ENCODE data around the gene PPP1R1C. TPM values are rescaled to one million over a fixed set of nuclear protein-coding genes. Genes with fewer than 3 reads are reported as not detected.

PPP1R1C gene
- total RNA-seq, 1 experiment from 2014 or later = 3.4 TPM

DNA sequence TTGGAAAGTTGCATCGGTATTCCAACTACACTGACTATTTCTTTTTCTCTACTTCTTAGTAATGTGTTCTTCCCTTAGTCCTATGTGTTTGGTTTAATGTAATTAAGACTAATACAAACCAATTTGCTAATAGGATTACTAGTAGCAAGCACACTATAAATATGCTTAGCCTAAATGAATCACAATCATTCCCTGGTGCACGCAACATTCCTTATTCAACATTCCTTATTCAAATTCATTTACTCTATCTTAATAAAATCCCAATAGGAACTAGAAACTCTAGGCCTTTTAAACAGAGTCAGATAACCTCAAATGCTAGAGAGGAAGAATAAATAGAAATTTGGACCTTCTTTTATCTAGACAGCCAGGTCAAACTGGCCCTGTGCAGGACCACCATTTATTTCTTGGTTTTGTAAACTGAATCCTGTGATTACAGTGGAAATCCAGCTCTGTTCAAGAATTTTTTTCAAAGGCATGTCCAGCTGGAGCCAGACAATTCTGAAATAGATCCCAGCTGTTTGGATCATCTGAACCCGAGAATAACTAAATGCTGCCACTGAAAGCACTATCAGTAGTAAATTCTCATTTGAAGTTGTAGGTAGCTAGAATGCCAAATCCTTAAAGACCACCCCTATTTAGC is 103.1 kb downstream of the PPP1R1C start (continued):
- TF ChIP-seq ESRRA (CRISPR knock-in tag; IDR thresholded peaks at IDR 0.05; ENCODE audit: borderline replicate concordance) = no peak

DNA sequence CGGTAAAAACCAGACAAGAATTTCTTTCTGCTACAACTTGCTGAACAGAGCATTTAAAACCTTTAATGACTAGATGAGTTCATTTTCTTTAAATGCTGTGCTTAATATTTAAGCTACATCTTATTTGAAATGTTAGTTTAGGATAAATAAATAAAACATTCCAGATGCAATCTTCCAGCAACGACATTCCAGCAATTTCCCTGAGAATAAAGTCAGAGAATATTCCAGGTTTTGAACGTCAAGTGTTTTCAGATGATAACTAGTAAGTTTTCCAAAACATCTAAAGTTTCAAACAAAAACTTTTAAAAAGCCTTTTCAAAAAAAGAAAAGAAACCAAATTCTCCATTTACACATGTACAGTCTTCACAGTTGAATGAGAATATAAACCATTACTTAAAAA is 104.8 kb downstream of the PPP1R1C start:
- ATAC-seq (no peak), DNase-seq (ENCODE audit: low spot score) (no peak)
- TF ChIP-seq NFATC4 (CRISPR knock-in tag; IDR thresholded peaks at IDR 0.05) = no peak
- Mint-ChIP-seq H3K4me1 (peaks cover 3% of the 10 kb centered on the region), H3K9me3 (peaks cover 23% of the 10 kb centered on the region), H3K27me3 (ENCODE audit: low read depth) (no peaks in the 10 kb centered on the region), H3K27ac (no peak overlapping the region), H3K4me3 (no peak overlapping the region), H3K36me3 (peaks cover 6% of the 10 kb centered on the region)
- ChIA-PET POLR2A (no interaction called here), CTCF (no interaction called here)

DNA sequence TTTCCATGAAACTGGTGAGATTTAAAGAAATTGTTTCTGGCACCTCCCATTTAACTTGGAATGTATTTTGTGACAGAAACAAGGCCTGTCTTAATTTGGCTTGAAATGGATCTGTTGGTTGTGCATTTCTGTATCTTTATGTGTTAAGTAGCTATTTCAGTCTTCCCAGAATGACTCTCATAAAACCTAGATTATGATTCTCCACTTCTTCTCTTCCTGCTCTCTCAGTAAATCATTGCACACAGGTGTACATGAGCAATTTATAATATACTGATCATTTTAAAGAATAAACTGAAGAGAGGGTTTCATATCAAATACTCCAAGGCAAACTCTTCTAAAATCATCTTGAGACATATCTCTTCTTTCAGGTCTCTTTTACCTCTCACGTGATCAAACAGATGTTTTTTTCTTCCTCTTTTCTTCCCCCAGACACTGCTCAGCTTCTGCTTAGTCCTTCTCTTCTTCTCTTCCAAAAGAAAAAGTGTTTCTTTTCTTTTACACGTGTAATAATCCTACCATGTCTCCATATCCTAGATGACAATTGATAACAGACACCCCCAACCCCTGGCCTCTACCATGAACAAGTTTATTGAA is 112.0 kb downstream of the PPP1R1C start:
- Mint-ChIP-seq H3K27ac (no peak overlapping the region), H3K36me3 (peaks cover 6% of the 10 kb centered on the region), H3K4me1 (peaks cover 12% of the 10 kb centered on the region), H3K9me3 (peaks cover 18% of the 10 kb centered on the region), H3K4me3 (no peak overlapping the region), H3K27me3 (ENCODE audit: low read depth) (no peaks in the 10 kb centered on the region)
- no peak for ATAC-seq
- ChIA-PET CTCF (no interaction called here), POLR2A (no interaction called here)
- TF ChIP-seq ZBTB21 (CRISPR knock-in tag; IDR thresholded peaks at IDR 0.05; ENCODE audit: borderline replicate concordance) (no peak), RELA (CRISPR knock-in tag; IDR thresholded peaks at IDR 0.05; ENCODE audit: borderline replicate concordance) (no peak), ATF1 (CRISPR knock-in tag; IDR thresholded peaks at IDR 0.05) (no peak), GTF2I (CRISPR knock-in tag; conservative IDR thresholded peaks at IDR 0.05) (no peak), NFATC4 (CRISPR knock-in tag; IDR thresholded peaks at IDR 0.05) (no peak)
- TF ChIP-seq, protein P1, sequence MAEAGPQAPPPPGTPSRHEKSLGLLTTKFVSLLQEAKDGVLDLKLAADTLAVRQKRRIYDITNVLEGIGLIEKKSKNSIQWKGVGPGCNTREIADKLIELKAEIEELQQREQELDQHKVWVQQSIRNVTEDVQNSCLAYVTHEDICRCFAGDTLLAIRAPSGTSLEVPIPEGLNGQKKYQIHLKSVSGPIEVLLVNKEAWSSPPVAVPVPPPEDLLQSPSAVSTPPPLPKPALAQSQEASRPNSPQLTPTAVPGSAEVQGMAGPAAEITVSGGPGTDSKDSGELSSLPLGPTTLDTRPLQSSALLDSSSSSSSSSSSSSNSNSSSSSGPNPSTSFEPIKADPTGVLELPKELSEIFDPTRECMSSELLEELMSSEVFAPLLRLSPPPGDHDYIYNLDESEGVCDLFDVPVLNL (CRISPR knock-in tag; IDR thresholded peaks at IDR 0.05; ENCODE audit: borderline replicate concordance, low read depth) = no peak
- TF ChIP-seq, protein P2, sequence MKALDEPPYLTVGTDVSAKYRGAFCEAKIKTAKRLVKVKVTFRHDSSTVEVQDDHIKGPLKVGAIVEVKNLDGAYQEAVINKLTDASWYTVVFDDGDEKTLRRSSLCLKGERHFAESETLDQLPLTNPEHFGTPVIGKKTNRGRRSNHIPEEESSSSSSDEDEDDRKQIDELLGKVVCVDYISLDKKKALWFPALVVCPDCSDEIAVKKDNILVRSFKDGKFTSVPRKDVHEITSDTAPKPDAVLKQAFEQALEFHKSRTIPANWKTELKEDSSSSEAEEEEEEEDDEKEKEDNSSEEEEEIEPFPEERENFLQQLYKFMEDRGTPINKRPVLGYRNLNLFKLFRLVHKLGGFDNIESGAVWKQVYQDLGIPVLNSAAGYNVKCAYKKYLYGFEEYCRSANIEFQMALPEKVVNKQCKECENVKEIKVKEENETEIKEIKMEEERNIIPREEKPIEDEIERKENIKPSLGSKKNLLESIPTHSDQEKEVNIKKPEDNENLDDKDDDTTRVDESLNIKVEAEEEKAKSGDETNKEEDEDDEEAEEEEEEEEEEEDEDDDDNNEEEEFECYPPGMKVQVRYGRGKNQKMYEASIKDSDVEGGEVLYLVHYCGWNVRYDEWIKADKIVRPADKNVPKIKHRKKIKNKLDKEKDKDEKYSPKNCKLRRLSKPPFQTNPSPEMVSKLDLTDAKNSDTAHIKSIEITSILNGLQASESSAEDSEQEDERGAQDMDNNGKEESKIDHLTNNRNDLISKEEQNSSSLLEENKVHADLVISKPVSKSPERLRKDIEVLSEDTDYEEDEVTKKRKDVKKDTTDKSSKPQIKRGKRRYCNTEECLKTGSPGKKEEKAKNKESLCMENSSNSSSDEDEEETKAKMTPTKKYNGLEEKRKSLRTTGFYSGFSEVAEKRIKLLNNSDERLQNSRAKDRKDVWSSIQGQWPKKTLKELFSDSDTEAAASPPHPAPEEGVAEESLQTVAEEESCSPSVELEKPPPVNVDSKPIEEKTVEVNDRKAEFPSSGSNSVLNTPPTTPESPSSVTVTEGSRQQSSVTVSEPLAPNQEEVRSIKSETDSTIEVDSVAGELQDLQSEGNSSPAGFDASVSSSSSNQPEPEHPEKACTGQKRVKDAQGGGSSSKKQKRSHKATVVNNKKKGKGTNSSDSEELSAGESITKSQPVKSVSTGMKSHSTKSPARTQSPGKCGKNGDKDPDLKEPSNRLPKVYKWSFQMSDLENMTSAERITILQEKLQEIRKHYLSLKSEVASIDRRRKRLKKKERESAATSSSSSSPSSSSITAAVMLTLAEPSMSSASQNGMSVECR (CRISPR knock-in tag; IDR thresholded peaks at IDR 0.05; ENCODE audit: borderline replicate concordance) = no peak
- TF ChIP-seq, protein P3, sequence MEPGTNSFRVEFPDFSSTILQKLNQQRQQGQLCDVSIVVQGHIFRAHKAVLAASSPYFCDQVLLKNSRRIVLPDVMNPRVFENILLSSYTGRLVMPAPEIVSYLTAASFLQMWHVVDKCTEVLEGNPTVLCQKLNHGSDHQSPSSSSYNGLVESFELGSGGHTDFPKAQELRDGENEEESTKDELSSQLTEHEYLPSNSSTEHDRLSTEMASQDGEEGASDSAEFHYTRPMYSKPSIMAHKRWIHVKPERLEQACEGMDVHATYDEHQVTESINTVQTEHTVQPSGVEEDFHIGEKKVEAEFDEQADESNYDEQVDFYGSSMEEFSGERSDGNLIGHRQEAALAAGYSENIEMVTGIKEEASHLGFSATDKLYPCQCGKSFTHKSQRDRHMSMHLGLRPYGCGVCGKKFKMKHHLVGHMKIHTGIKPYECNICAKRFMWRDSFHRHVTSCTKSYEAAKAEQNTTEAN (CRISPR knock-in tag; IDR thresholded peaks at IDR 0.05) = no peak
- TF ChIP-seq, protein P4, sequence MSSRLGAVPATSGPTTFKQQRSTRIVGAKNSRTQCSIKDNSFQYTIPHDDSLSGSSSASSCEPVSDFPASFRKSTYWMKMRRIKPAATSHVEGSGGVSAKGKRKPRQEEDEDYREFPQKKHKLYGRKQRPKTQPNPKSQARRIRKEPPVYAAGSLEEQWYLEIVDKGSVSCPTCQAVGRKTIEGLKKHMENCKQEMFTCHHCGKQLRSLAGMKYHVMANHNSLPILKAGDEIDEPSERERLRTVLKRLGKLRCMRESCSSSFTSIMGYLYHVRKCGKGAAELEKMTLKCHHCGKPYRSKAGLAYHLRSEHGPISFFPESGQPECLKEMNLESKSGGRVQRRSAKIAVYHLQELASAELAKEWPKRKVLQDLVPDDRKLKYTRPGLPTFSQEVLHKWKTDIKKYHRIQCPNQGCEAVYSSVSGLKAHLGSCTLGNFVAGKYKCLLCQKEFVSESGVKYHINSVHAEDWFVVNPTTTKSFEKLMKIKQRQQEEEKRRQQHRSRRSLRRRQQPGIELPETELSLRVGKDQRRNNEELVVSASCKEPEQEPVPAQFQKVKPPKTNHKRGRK (CRISPR knock-in tag; IDR thresholded peaks at IDR 0.05; ENCODE audit: borderline replicate concordance) = no peak
- no peak for DNase-seq (ENCODE audit: low spot score)

DNA sequence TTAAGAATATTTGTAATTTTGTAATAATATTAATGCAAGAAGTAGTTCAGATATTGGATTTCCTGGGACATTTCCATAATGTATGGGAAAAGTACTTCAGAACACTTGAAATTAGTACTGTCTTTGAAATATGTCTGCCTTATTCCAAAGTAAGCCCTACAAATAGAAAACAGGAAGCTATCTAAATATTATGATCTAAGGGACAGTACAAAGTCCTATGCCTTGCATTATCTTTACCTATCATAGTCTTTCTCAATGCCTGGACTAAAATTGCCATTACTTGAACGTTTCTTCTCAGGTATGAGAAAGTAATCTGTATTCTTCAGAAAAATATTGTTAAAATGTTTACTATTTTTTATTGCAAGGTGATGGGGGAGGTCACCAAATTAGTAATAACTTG is 113.0 kb downstream of the PPP1R1C start:
- TF ChIP-seq, protein P5, sequence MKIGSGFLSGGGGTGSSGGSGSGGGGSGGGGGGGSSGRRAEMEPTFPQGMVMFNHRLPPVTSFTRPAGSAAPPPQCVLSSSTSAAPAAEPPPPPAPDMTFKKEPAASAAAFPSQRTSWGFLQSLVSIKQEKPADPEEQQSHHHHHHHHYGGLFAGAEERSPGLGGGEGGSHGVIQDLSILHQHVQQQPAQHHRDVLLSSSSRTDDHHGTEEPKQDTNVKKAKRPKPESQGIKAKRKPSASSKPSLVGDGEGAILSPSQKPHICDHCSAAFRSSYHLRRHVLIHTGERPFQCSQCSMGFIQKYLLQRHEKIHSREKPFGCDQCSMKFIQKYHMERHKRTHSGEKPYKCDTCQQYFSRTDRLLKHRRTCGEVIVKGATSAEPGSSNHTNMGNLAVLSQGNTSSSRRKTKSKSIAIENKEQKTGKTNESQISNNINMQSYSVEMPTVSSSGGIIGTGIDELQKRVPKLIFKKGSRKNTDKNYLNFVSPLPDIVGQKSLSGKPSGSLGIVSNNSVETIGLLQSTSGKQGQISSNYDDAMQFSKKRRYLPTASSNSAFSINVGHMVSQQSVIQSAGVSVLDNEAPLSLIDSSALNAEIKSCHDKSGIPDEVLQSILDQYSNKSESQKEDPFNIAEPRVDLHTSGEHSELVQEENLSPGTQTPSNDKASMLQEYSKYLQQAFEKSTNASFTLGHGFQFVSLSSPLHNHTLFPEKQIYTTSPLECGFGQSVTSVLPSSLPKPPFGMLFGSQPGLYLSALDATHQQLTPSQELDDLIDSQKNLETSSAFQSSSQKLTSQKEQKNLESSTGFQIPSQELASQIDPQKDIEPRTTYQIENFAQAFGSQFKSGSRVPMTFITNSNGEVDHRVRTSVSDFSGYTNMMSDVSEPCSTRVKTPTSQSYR (CRISPR knock-in tag; IDR thresholded peaks at IDR 0.05) = no peak
- H3K36me3 Mint-ChIP-seq = peaks cover 3% of the 10 kb centered on the region; the same call in 1 of the 2 replicates
- POLR2A ChIA-PET = no interaction called here
- CTCF ChIA-PET = no interaction called here
- no peak for ATAC-seq
- no peak overlapping the region for H3K4me3 Mint-ChIP-seq
- no peaks in the 10 kb centered on the region for H3K27me3 Mint-ChIP-seq (ENCODE audit: low read depth)
- H3K4me1 Mint-ChIP-seq = peaks cover 18% of the 10 kb centered on the region
- H3K27ac Mint-ChIP-seq = no peak overlapping the region
- DNase-seq (ENCODE audit: low spot score) = no peak
- H3K9me3 Mint-ChIP-seq = peaks cover 10% of the 10 kb centered on the region
